ENCODE data around the gene MRPS18A. TPM values are rescaled to one million over a fixed set of nuclear protein-coding genes. Genes with fewer than 3 reads are reported as not detected.

Gene MRPS18A
- total RNA-seq, 4 donors from 2014 or later = 161 to 171 (median 168) TPM

DNA sequence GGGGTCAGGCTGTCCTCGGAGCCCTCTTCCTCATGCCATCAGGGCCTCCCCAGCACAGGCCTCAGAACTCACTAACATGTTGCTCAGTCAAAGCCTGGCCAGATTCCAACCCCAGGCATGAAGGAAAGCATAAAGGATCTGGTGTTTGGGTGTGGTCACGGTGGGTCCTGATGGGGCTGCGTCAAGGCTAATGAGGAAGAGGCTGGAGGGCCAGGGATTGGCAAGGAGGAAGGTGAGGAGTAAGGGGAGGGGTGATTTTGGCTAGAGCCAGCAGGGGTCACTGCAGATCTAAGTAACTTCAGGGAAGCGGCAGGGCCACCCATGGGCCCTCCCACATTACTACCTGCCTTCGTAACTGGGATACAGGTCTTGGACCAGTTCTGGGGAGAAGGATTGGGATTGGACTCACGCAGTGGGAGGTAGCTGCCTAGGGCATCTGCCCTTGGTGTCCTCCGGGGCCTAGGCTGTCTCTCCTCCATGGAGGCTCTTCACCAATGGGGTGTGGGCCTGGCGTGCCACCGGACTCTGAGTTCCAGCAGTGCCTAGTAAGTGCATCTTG, 36.2 kb upstream of the MRPS18A start:
- TF ChIP-seq, protein P1, sequence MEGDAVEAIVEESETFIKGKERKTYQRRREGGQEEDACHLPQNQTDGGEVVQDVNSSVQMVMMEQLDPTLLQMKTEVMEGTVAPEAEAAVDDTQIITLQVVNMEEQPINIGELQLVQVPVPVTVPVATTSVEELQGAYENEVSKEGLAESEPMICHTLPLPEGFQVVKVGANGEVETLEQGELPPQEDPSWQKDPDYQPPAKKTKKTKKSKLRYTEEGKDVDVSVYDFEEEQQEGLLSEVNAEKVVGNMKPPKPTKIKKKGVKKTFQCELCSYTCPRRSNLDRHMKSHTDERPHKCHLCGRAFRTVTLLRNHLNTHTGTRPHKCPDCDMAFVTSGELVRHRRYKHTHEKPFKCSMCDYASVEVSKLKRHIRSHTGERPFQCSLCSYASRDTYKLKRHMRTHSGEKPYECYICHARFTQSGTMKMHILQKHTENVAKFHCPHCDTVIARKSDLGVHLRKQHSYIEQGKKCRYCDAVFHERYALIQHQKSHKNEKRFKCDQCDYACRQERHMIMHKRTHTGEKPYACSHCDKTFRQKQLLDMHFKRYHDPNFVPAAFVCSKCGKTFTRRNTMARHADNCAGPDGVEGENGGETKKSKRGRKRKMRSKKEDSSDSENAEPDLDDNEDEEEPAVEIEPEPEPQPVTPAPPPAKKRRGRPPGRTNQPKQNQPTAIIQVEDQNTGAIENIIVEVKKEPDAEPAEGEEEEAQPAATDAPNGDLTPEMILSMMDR (IDR thresholded peaks at IDR 0.05 in 4 of 5, conservative IDR thresholded peaks at IDR 0.05 in 1 of 5) = peak in 3 of 5 experiments; percentile 23 to 46 (median 42)
- no peak for TF ChIP-seq POLR2A (IDR thresholded peaks at IDR 0.05)
- in situ Hi-C loops (cut with MboI; ENCODE audit: low sequenced_read_pairs in 4 of 4) = no loop called here

DNA sequence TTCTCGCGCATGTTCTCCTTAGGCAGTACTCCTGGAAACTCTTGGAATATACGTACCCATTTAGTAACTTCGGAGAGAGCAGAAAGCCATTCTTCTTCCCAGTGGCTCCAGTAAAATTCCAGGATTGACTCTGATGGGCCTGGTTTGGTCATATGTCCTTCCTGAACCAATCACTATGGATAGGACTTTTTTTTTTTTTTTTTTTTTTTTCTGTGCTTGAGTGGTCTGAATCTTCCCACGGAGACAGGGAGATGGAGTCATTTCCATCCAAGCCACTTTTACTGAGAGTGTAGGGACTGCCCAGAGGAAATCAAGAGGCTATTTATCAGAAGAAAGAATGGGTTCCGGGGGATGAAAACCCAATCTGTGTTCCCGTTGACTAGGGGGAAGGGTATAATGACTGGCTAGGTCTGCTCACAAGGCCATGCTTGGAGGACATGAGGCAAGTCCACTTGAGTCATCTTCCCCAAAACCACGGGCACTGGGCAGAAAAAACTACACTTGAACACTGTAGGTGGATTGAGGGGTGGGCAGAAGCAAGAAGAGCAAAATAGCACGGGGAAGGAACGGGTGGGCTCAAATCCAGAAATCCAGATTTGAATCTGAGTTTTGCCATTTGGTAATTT, 35.4 kb upstream of the MRPS18A start:
- H3K27me3 ChIP-seq = no peaks in the 10 kb centered on the region
- TF ChIP-seq, protein P1 (IDR thresholded peaks at IDR 0.05 in 4 of 5, conservative IDR thresholded peaks at IDR 0.05 in 1 of 5) = no peak
- no peak for TF ChIP-seq POLR2A (IDR thresholded peaks at IDR 0.05)
- no peaks in the 10 kb centered on the region for H3K36me3 ChIP-seq
- in situ Hi-C loops (cut with MboI; ENCODE audit: low sequenced_read_pairs in 4 of 4) = no loop called here
- intact Hi-C loops (cut with DNase I; ENCODE audit: low total_unique reads) = no loop called here
- ATAC-seq = no peak
- no peak overlapping the region for H3K27ac ChIP-seq
- no peak for DNase-seq
- no peak overlapping the region for H3K4me3 ChIP-seq
- H3K4me1 ChIP-seq = peaks cover 0 to 7% of the 10 kb centered on the region in 2 donors
- no peaks in the 10 kb centered on the region for H3K9me3 ChIP-seq

More for the DNA sequence above, 36.2 kb upstream of the MRPS18A start:
- Histone ChIP-seq H3K4me3 (no peak overlapping the region), H3K36me3 (no peaks in the 10 kb centered on the region), H3K9me3 (no peaks in the 10 kb centered on the region), H3K27ac (no peak overlapping the region), H3K27me3 (no peaks in the 10 kb centered on the region), H3K4me1 (no peaks in the 10 kb centered on the region)
- DNase-seq = no peak
- intact Hi-C loops (cut with DNase I; ENCODE audit: low total_unique reads) = no loop called here
- peak in 1 of 2 donors; percentile 48 for ATAC-seq

DNA sequence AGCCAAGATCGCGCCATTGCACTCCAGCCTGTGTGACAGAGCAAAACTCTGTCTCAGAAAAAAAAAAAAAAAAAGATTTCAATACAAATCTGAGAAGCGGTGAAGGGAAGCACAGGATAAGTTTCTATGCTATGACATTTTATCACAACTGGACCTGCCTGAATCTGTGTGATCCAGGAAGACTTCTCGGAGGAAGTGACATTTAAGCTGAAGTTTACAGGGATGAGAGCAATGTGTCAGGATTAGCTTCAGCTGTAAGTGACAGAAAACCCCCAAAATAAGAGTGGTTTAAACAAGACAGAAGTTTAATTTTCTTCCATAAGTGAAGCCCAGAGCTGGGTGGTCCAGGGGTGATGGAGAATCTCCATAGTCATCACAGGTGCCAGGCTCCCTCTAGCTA, 33.4 kb upstream of the MRPS18A start:
- no peak overlapping the region for H3K27ac ChIP-seq
- intact Hi-C loops (cut with DNase I; ENCODE audit: low total_unique reads) = no loop called here
- no peaks in the 10 kb centered on the region for H3K27me3 ChIP-seq
- DNase-seq (no peak), ATAC-seq (no peak)
- peaks cover 5 to 16% of the 10 kb centered on the region in 2 donors for H3K4me1 ChIP-seq
- no peaks in the 10 kb centered on the region for H3K9me3 ChIP-seq
- TF ChIP-seq POLR2A (IDR thresholded peaks at IDR 0.05) = no peak
- TF ChIP-seq, protein P1 (IDR thresholded peaks at IDR 0.05 in 4 of 5, conservative IDR thresholded peaks at IDR 0.05 in 1 of 5) = no peak
- in situ Hi-C loops (cut with MboI; ENCODE audit: low sequenced_read_pairs in 4 of 4) = no loop called here
- H3K4me3 ChIP-seq = no peak overlapping the region
- no peaks in the 10 kb centered on the region for H3K36me3 ChIP-seq

- no peak overlapping the region for H3K4me3 ChIP-seq
- TF ChIP-seq, protein P1 (IDR thresholded peaks at IDR 0.05 in 4 of 5, conservative IDR thresholded peaks at IDR 0.05 in 1 of 5) = no peak
- TF ChIP-seq POLR2A (IDR thresholded peaks at IDR 0.05) = no peak
- H3K4me1 ChIP-seq = peaks cover 7 to 21% of the 10 kb centered on the region in 2 donors
- no peaks in the 10 kb centered on the region for H3K9me3 ChIP-seq
- intact Hi-C loops (cut with DNase I; ENCODE audit: low total_unique reads) = no loop called here
- in situ Hi-C loops (cut with MboI; ENCODE audit: low sequenced_read_pairs in 4 of 4) = no loop called here
- no peak for ATAC-seq
- peak overlapping the region in 1 of 4 donors; percentile 75 for H3K27ac ChIP-seq
- no peaks in the 10 kb centered on the region for H3K27me3 ChIP-seq
- H3K36me3 ChIP-seq = no peaks in the 10 kb centered on the region
- no peak for DNase-seq
These were observed 31.9 kb upstream of the MRPS18A start for GRCh38 chr6:43719511-43719910.
